ENCODE measurements around the gene SLC16A4. TPM values are rescaled to one million over a fixed set of nuclear protein-coding genes. Genes with fewer than 3 reads are reported as not detected.

SLC16A4 gene
- total and polyA plus RNA-seq, 10 of the 15 experiments (the other 5 are each of a cell fraction or from before 2014, with no cell fraction given) = 0.13 to 2.2 (median 0.26) TPM; not detected in 1

- no peak overlapping the region for H3K4me3 ChIP-seq
- ChIA-PET CTCF (interaction anchor here (1.2 kb wide), 1 partner anchor 212 kb away, joined by 4 read pairs; no protein-coding TSS in a partner anchor), SMC1A (ENCODE audit: uncharacterized antibody, unreplicated experiment) (interaction anchor here (0.9 kb wide), 1 partner anchor 9 kb away, joined by 6 read pairs; no protein-coding TSS in a partner anchor), RAD21 (ENCODE audit: unreplicated experiment) (no interaction called here), POLR2A (no interaction called here)
- peaks cover 0 to 2% of the 10 kb centered on the region in 2 experiments; a peak in 2 of 4 replicates for H3K27me3 ChIP-seq (replicated peaks in 1 of 2; ENCODE audit: control insufficient read depth in 2 of 2, insufficient read depth in 2 of 2, low read length in 1 of 2)
- in situ Hi-C loops (cut with MboI) (no loop called here), intact Hi-C loops (cut with micrococcal nuclease; ENCODE audit: unreplicated experiment) (no loop called here)
- H3K36me3 ChIP-seq (ENCODE audit: control insufficient read depth in 2 of 2, insufficient read depth in 2 of 2, low read length in 1 of 2) = no peaks in the 10 kb centered on the region
- no peak overlapping the region for H3K27ac ChIP-seq (ENCODE audit: control insufficient read depth, insufficient read depth)
- DNase-seq (ENCODE audit: low read depth, low spot score) = no peak
- 47% methylated on average over 10 of the region's 10 CpGs for WGBS (ENCODE audit: insufficient coverage, insufficient replicate concordance, low lambda C conversion rate, missing lambda C conversion rate)
- BruUV-seq (replicated peaks) = no TSS peak
- no peak overlapping the region for H3K9ac ChIP-seq (ENCODE audit: control insufficient read depth, insufficient read depth, low read length)
- H3K4me2 ChIP-seq (ENCODE audit: control insufficient read depth, insufficient read depth) = no peak overlapping the region
- TF ChIP-seq EZH2 (IDR thresholded peaks at IDR 0.05; ENCODE audit: borderline replicate concordance, control insufficient read depth, low read depth, low read length) (no peak), POLR2AphosphoS2 (IDR thresholded peaks at IDR 0.05; ENCODE audit: low read depth, low read length) (no peak), ZNF274 (IDR thresholded peaks at IDR 0.05; ENCODE audit: insufficient read depth, insufficient read length) (no peak), ATF3 (IDR thresholded peaks at IDR 0.05; ENCODE audit: borderline replicate concordance, extremely low read depth, low read depth, low read length) (no peak), SREBF1 (IDR thresholded peaks at IDR 0.05; ENCODE audit: low read length) (no peak), ZBED1 (IDR thresholded peaks at IDR 0.05; ENCODE audit: borderline replicate concordance) (no peak), RUNX3 (IDR thresholded peaks at IDR 0.05; ENCODE audit: low read length) (no peak), CREB1 (IDR thresholded peaks at IDR 0.05; ENCODE audit: low read depth) (no peak), BACH1 (IDR thresholded peaks at IDR 0.05; ENCODE audit: borderline replicate concordance) (no peak), ESRRA (IDR thresholded peaks at IDR 0.05; ENCODE audit: low read length) (no peak), IRF3 (IDR thresholded peaks at IDR 0.05) (no peak), E2F4 (IDR thresholded peaks at IDR 0.05; ENCODE audit: low read depth, low read length) (no peak), SUPT20H (IDR thresholded peaks at IDR 0.05; ENCODE audit: borderline replicate concordance, control insufficient read depth, low read depth, low read length) (no peak), BCL11A (IDR thresholded peaks at IDR 0.05; ENCODE audit: low read depth, low read length) (no peak), RELA (IDR thresholded peaks at IDR 0.05; ENCODE audit: borderline replicate concordance, partially characterized antibody) (no peak), E2F8 (IDR thresholded peaks at IDR 0.05; ENCODE audit: low read depth, partially characterized antibody) (no peak), ATF7 (IDR thresholded peaks at IDR 0.05; ENCODE audit: low read depth) (no peak), SMARCA5 (IDR thresholded peaks at IDR 0.05) (no peak)
- no peaks in the 10 kb centered on the region for H3K4me1 ChIP-seq (ENCODE audit: control insufficient read depth, insufficient read depth, low read length)
- H3K9me3 ChIP-seq (replicated peaks; ENCODE audit: control insufficient read depth, insufficient read depth, low read length) = no peaks in the 10 kb centered on the region
- no peak for ATAC-seq
- H3K79me2 ChIP-seq (ENCODE audit: control insufficient read depth, insufficient read depth, low read length) = no peaks in the 10 kb centered on the region
- no peak overlapping the region for H2AFZ ChIP-seq (ENCODE audit: control insufficient read depth, low read depth, low read length)
- no peak for FAIRE-seq
- no peaks in the 10 kb centered on the region for H4K20me1 ChIP-seq (ENCODE audit: control insufficient read depth, insufficient read depth)
Measured at GRCh38 chr1:110420023-110420662, 29.3 kb upstream of the SLC16A4 start.
